Subcutaneous abdominal adipose tissue (tissue), 5 donors: ENCODE data around the gene SRL.
"Not testable (repeated sequence)": the region's sequence is repeated elsewhere in the genome, so short reads cannot be mapped to it uniquely, and the experiment has no call there.

Experiments used
- H3K27ac ChIP-seq: one replicate; pipeline ENCODE4 v1.7.0; 2013; ENCODE audit warnings: low read depth, mild to moderate bottlenecking, inconsistent platforms, low read length, moderate library complexity
- H3K27me3 ChIP-seq, 5 donors: one replicate each; pipeline ENCODE4 v1.7.0; 2013; ENCODE audit warnings: low read length in 5 of 5, inconsistent platforms in 1 of 5; ENCODE audit not compliant: control insufficient read depth in 5 of 5, insufficient read depth in 4 of 5
- H3K36me3 ChIP-seq, 5 donors: one replicate each; pipeline ENCODE4 v1.7.0; 2013; ENCODE audit warnings: low read length in 5 of 5; ENCODE audit not compliant: control insufficient read depth in 5 of 5, insufficient read depth in 5 of 5
- H3K4me1 ChIP-seq, 5 donors: one replicate each; pipeline ENCODE4 v1.7.0; 2013; ENCODE audit warnings: low read length in 5 of 5, mild to moderate bottlenecking in 3 of 5, moderate library complexity in 1 of 5; ENCODE audit not compliant: control insufficient read depth in 5 of 5, insufficient read depth in 5 of 5
- H3K4me3 ChIP-seq, 5 donors: one replicate each; pipeline ENCODE4 v1.7.0; 2013; ENCODE audit warnings: low read length in 5 of 5, low read depth in 1 of 5
- H3K9ac ChIP-seq, 5 donors: one replicate each; pipeline ENCODE4 v1.7.0; 2013; ENCODE audit warnings: low read length in 5 of 5, mild to moderate bottlenecking in 4 of 5, moderate library complexity in 3 of 5
- H3K9me3 ChIP-seq, 5 donors: one replicate each; pipeline ENCODE4 v1.7.0; 2013; ENCODE audit warnings: low read length in 5 of 5; ENCODE audit not compliant: control insufficient read depth in 5 of 5
- donor health status: healthy.
- donor health status: healthy.
- donor health status: healthy.
- donor health status: healthy.
- donor health status: healthy.

The SRL gene

DNA sequence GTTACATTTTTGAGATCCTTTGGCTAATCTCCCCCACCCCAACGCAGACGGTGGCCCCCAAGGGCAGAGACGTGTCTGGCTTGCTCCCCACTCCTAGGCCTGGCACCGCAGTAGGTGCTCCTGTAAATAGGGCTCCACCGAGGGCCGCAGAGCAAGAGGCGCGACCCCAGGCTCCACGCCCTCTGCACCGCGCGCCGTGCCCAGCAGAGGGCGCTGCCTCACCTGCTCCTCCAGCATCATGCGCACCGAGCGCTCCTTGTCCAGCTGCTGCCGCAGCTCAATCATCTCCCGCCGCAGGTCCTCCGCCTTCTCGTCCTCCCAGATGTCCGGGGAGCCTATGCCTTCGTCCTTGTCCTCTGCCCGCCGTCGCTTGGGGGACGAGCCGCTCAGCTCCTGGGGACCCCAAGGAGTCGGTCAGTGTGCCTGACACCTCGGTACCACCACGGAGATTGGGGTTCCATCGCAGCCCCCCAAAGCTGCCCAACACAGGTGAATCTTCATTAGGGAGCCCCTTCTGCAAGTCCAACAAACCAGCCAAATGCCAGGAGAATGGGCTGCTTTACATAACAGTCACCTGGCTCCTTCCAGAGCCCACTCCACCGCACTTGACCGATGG is 19.8 kb upstream of the SRL start:
- Histone ChIP-seq H3K4me3 (no peak overlapping the region), H3K36me3 (peaks cover 0 to 35% (median 22%) of the 10 kb centered on the region in 5 donors)

DNA sequence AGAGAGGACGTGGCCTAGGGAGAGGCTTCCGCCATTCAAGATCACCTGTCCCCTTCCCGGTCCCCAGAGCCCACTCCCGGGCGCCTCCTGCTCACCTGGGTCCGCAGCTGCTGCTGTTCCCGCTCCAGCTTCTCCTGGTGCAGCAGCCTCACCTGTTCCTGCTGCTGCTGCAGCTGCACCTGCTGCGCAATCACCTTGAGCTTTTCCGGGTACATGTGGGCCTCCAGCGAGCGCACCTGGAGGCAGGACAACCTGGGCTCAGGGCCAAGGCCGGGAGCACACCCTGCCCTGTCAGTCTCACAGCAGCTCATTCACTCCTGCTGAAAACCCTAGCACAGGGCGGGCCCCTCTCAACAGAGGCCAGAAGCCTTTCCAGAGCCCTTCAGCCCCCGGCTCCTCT is 18.5 kb upstream of the SRL start:
- H3K27ac ChIP-seq = no peak overlapping the region

More for the DNA sequence above, 19.8 kb upstream of the SRL start:
- Histone ChIP-seq H3K9ac (no peak overlapping the region), H3K4me1 (peaks cover 3 to 18% (median 15%) of the 10 kb centered on the region in 5 donors), H3K27ac (no peak overlapping the region), H3K27me3 (no peaks in the 10 kb centered on the region), H3K9me3 (no peaks in the 10 kb centered on the region)

DNA sequence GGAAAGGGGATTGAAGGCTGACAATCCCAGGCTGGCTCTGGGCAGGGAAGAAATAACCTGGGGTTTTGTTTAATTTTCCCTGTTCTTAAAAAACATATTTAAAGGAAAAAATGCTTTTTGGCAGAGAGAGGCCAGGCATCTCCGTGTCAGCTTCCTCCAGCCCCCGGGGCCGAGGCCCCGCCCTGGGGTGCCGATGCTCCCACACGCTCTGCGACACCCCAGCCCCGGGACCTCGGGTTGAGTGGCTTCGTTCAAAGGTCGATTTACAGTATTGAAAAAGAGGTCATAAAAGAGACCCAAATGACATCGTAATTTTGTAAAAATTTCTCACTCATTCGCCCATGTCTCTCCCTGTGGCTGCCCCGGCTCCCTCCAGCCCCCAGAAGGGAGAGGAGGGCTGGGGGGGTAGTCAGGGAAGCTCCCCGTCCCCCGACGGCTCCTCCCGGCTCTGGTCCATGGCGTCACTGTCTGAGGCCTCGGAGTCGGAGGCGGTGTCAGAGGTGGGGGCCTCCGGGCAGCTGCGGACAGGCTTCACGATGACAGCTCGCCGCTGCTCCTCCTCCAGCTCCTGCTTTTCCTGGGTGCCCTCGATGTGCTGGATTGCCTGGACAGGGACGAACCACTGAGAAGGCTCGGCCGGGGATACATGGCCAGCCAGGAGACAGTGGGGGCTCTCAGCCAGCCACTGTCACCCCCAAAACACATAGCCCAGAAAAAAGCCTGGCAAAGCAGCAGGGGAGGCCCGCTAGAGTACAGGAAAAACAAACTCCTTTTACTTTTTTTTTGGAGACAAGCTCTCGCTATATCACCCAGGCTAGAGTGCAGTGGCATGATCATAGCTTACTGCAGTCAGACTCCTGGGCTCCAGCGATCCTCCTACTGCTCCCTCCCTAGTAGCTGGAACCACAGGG is 16.0 kb upstream of the SRL start:
- Histone ChIP-seq H3K4me1 (peaks cover 0 to 6% (median 0%) of the 10 kb centered on the region in 5 donors), H3K9me3 (no peaks in the 10 kb centered on the region), H3K27ac (no peak overlapping the region), H3K9ac (no peak overlapping the region), H3K4me3 (no peak overlapping the region), H3K36me3 (peaks cover 0 to 35% (median 22%) of the 10 kb centered on the region in 5 donors), H3K27me3 (no peaks in the 10 kb centered on the region)

More for the DNA sequence above, 18.5 kb upstream of the SRL start:
- H3K27me3 ChIP-seq = no peaks in the 10 kb centered on the region
- H3K4me3 ChIP-seq = no peak overlapping the region
- no peak overlapping the region for H3K9ac ChIP-seq
- H3K9me3 ChIP-seq = no peaks in the 10 kb centered on the region
- peaks cover 3 to 18% (median 15%) of the 10 kb centered on the region in 5 donors for H3K4me1 ChIP-seq
- peaks cover 0 to 35% (median 22%) of the 10 kb centered on the region in 5 donors for H3K36me3 ChIP-seq

DNA sequence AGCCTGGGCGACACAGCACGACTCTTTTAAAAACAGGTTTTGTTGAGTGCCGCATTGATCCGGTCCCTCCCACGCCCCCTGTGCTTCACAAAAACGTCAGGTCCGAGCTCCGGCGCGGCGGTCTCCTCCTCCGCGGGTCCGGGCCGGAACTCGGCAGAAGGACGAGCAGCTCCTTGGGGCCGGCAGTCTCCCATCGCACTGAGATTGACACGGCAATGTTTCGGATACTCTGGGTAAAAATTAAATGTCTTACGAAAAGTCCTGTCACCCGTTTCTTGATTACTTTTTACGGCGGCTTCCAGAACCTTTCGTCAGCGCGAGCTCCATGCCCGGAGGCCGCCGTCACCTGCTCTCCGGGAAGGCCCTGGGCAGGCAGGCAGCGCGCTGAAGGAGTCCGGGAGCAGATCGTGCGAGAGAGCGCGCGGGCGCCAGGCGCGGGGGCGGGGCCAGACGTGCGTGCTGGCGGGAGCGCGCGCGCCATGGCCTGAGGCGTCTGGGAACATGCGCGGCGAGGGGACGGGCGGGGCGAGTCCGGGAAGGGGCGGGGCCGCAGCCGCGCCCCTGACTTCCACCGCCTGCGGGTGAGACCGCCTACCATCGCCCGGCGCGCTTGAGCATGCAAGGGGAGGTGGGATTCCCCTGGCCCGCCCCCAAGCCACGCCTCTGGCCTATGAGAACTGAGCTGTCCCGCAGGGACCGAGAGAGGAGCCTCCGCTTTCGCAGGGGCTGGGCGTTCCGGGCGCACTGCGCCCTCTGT is 11.7 kb upstream of the SRL start:
- peak overlapping the region; percentile 93 for H3K27ac ChIP-seq
- H3K27me3 ChIP-seq = no peaks in the 10 kb centered on the region
- peaks cover 0 to 6% (median 0%) of the 10 kb centered on the region in 5 donors for H3K4me1 ChIP-seq
- H3K9ac ChIP-seq = peak overlapping the region in 4 of 5 donors; percentile 71 to 91 (median 86)
- H3K9me3 ChIP-seq = no peaks in the 10 kb centered on the region
- peak overlapping the region in 4 of 5 donors; percentile 55 to 78 (median 70) for H3K4me3 ChIP-seq
- H3K36me3 ChIP-seq = peaks cover 0 to 11% (median 7%) of the 10 kb centered on the region in 5 donors

DNA sequence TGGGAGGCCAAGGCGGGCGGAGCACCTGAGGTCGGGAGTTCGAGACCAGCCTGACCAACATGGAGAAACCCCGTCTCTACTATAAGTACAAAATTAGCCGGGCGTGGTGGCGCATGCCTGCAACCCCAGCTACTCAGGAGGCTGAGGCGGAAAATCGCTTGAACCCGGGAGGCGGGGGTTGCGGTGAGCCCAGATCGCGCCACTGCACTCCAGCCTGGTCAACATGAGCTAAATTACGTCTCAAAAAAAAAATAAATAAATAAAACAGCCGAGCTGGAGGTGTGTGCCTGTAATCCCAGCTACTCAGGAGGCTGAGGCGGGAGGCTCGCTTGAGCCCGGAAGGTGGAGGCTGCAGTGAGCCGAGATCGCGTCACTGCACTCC is 11.1 kb upstream of the SRL start:
- H3K36me3 ChIP-seq, H3K9me3 ChIP-seq, H3K4me1 ChIP-seq, H3K27me3 ChIP-seq: not testable (repeated sequence)
- Histone ChIP-seq H3K27ac (peak overlapping the region; percentile 93), H3K9ac (peak overlapping the region in 4 of 5 donors; percentile 71 to 91 (median 86)), H3K4me3 (peak overlapping the region in 4 of 5 donors; percentile 55 to 78 (median 70))

DNA sequence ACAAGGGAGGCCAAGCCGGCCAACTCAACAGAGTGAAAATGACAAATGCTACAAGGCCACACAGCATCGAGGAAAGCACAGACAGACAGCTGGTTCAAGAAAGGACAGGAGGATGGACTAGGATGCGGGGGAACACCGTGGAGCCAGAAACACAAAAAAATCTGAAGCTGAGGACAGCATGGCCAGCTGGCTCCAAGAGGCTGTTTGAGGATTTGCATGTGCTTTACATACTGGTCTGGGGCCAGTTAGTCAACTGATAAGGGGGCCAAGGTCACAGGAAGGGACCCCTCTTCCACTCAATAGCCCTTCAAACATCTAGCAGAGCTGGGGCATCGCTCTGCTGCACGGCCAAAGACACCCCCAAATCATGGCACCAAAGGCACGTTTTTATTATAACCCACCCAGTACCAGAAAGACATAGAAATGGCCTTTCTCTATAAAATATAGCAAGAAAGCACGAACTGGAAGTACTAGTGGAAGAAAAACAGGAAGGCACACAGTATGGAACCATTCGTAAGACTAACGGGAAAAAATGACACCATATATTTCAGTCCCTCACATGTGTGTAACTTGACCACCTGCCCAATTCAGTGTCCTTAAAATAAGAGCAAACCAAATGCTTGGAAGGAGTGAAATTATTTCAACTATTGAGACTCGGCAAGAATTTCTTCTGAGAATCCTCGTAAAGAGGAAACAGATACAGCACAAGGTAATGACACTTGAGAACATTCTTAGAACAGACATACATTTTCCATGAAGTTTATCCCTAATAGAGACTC is 7.8 kb upstream of the SRL start:
- H3K9ac ChIP-seq = no peak overlapping the region

DNA sequence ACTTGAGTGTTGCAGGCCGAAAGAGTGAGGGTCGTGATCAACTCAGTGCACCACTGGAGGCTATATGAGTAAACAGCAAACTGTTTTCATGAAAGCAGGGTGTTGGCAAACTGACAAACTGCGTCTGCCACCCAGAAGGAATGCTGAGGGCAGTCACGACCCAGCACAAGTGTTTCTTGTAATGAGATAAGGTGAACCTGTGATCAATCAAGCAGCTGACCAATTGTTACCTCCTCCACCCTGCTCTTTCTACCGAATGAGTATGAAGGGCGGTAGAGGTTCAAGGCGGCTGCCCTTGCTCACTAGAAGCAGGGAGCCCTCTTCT is 5.5 kb upstream of the SRL start:
- Histone ChIP-seq H3K4me1 (no peaks in the 10 kb centered on the region), H3K27ac (no peak overlapping the region), H3K27me3 (peaks cover 0 to 3% (median 0%) of the 10 kb centered on the region in 5 donors), H3K4me3 (no peak overlapping the region), H3K36me3 (no peaks in the 10 kb centered on the region), H3K9me3 (no peaks in the 10 kb centered on the region), H3K9ac (no peak overlapping the region)

More for the DNA sequence above, 7.8 kb upstream of the SRL start:
- Histone ChIP-seq H3K27ac (no peak overlapping the region), H3K4me1 (peaks cover 0 to 6% (median 0%) of the 10 kb centered on the region in 5 donors), H3K36me3 (no peaks in the 10 kb centered on the region), H3K4me3 (no peak overlapping the region), H3K9me3 (no peaks in the 10 kb centered on the region), H3K27me3 (no peaks in the 10 kb centered on the region)

DNA sequence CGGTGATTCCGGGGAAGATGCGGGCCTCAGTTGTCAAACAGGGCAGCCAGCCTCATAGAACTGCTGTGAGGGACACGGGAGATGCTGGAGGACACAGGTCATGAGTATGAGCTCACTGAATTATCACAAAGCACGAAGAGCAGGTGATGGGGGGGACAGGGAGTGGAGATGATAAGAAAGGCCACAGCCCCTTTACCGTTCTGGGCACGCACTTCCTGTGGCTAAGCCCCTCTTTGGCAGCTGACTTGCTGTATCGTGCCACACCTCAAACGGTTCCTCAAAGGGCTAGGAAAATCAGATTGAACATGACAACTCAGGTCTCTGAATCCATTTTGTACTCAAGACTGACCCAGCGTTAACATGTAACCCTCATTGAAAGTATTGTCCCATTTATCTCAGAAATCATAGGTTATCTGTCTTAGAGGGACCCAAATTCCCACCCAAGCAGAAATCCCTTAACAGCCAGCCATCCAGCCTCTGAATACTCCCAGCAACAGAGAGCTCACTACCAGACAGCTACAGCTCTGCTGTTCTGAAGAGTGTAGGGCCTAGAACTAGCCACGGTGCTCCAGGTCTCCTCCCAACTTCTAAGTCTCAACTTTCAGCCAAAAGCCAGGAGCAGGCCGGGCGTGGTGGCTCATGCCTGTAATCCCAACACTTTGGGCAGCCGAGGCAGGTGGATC is 5.0 kb upstream of the SRL start:
- Histone ChIP-seq H3K4me1 (no peaks in the 10 kb centered on the region), H3K4me3 (no peak overlapping the region), H3K9me3 (no peaks in the 10 kb centered on the region), H3K27me3 (peaks cover 0 to 5% (median 0%) of the 10 kb centered on the region in 5 donors), H3K27ac (no peak overlapping the region), H3K36me3 (no peaks in the 10 kb centered on the region), H3K9ac (no peak overlapping the region)
